ENCODE results near the gene LRRN4.
"Not testable (repeated sequence)": the region's sequence is repeated elsewhere in the genome, so short reads cannot be mapped to it uniquely, and the experiment has no call there.

Gene LRRN4

DNA sequence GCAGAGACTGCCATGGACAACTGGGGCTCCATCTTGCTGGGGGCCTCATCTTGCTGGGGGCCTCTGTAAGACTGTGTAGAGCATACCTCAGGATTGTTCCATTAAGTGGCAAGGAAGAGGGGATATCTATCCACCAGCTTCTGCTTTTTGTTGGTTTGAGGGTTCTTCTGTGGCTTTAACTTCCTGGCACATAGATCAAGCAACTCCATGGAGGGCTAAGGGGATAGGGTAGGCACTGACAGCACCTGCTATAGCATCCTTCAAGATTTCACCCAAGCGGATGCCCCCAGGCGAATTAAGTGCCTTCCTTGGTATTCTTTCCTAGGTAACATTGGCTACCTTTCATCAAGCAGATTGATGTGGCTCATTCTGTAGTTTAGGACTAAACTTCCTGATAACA is 3.8 kb upstream of the LRRN4 start:
- Mint-ChIP-seq H3K4me1 (peaks cover 71% of the 10 kb centered on the region), H3K27ac (peak overlapping the region; percentile 82), H3K9me3 (no peaks in the 10 kb centered on the region), H3K36me3 (ENCODE audit: low read depth) (no peaks in the 10 kb centered on the region), H3K4me3 (peak overlapping the region; percentile 33), H3K27me3 (ENCODE audit: low read depth, poor library complexity) (peaks cover 9% of the 10 kb centered on the region)
- TF ChIP-seq CTCF (IDR thresholded peaks at IDR 0.05) = no peak
- no peak for DNase-seq

DNA sequence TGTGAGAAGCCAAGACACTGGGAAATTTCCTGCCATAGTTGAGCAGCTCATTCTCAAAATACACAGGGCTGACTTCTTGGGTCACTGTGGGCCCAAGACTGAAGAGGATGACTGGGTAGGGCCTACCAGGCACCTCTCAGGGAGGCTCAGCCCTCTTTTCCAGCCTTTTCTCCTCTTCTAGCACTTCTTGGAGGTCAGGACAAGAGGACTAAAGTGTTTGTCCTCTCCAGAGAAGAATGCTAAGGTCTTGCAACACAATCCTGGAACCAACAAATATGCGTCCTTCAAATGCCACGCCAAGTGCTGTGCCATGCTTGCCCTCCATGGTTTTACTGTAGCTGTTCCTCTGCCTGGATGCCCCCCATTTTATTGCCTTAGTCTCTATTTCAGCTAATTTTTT is 3.3 kb upstream of the LRRN4 start:
- DNase-seq = no peak
- H3K27me3 Mint-ChIP-seq (ENCODE audit: low read depth, poor library complexity) = peaks cover 12% of the 10 kb centered on the region
- H3K36me3 Mint-ChIP-seq (ENCODE audit: low read depth) = no peaks in the 10 kb centered on the region
- TF ChIP-seq CTCF (IDR thresholded peaks at IDR 0.05) = no peak
- peaks cover 69% of the 10 kb centered on the region for H3K4me1 Mint-ChIP-seq
- H3K4me3 Mint-ChIP-seq = no peak overlapping the region
- no peak overlapping the region for H3K27ac Mint-ChIP-seq
- no peaks in the 10 kb centered on the region for H3K9me3 Mint-ChIP-seq

GRCh38 chr20:6055981-6056569 is 2.2 kb upstream of the LRRN4 start:
- H3K27ac Mint-ChIP-seq = peak overlapping the region; percentile 58
- no peak for TF ChIP-seq CTCF (IDR thresholded peaks at IDR 0.05)
- H3K9me3 Mint-ChIP-seq = no peaks in the 10 kb centered on the region
- H3K27me3 Mint-ChIP-seq (ENCODE audit: low read depth, poor library complexity) = peaks cover 22% of the 10 kb centered on the region
- H3K4me3 Mint-ChIP-seq = no peak overlapping the region
- DNase-seq = no peak
- H3K4me1 Mint-ChIP-seq = peaks cover 71% of the 10 kb centered on the region
- H3K36me3 Mint-ChIP-seq (ENCODE audit: low read depth) = peaks cover 2% of the 10 kb centered on the region

DNA sequence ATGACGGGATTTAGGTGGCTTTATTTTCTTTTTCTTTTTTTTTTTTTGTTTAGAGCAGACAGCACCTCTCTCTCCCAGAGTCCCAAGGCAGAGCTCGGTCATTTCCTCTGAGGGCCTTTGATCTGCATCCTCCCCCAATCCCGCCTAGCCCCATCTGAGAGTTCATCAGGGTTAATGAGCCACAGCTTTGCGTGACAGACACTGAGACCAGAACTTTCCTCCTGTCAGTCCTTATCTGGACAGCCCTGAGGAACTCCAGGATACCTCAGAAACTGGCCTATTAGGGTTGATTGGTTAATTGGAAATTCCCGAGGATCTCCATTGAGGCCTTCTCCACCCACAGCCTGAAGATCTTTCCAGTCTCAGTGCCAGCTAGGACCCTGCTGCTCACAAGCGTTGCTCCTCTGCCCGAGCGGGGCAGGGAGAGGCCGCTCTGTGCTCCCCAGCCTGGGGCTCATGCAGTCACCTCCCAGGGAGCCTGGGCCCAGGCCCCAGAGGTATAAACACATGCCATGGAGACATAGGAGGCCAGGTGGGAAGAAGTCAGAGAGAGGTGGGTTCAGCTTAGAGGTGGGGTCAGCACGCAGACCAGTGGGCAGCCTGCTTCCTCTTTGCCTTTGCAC is 1.4 kb upstream of the LRRN4 start:
- no peak for TF ChIP-seq CTCF (IDR thresholded peaks at IDR 0.05)
- peak; percentile 34 for DNase-seq
- Mint-ChIP-seq H3K4me1 (peaks cover 79% of the 10 kb centered on the region), H3K27me3 (ENCODE audit: low read depth, poor library complexity) (peaks cover 30% of the 10 kb centered on the region), H3K9me3 (peaks cover 5% of the 10 kb centered on the region), H3K4me3 (peak overlapping the region; percentile 9), H3K36me3 (ENCODE audit: low read depth) (peaks cover 10% of the 10 kb centered on the region), H3K27ac (peak overlapping the region; percentile 58)

DNA sequence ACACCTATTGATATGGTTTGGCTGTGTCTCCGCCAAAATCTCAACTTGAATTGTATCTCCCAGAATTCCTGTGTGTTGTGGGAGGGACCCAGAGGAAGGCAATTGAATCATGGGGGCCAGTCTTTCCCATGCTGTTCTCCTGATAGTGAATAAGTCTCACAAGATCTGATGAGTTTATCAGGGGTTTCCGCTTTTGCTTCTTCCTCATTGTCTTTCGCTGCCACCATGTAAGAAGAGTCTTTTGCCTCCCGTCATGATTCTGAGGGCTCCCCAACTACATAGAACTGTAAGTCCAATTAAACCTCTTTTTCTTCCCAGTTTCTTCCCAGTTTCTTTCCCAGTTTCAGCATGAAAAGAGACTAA is 810 bp upstream of the LRRN4 start:
- Mint-ChIP-seq H3K4me1 (peaks cover 80% of the 10 kb centered on the region), H3K27ac (peak overlapping the region; percentile 58), H3K36me3 (ENCODE audit: low read depth) (peaks cover 16% of the 10 kb centered on the region), H3K27me3 (ENCODE audit: low read depth, poor library complexity) (peaks cover 36% of the 10 kb centered on the region), H3K4me3 (peak overlapping the region; percentile 9)
- not testable (repeated sequence) for H3K9me3 Mint-ChIP-seq, DNase-seq

- DNase-seq = no peak
- H3K4me1 Mint-ChIP-seq = peaks cover 67% of the 10 kb centered on the region
- H3K27ac Mint-ChIP-seq = peak overlapping the region; percentile 98
- peaks cover 31% of the 10 kb centered on the region for H3K36me3 Mint-ChIP-seq (ENCODE audit: low read depth)
- H3K9me3 Mint-ChIP-seq = peaks cover 5% of the 10 kb centered on the region
- peaks cover 44% of the 10 kb centered on the region for H3K27me3 Mint-ChIP-seq (ENCODE audit: low read depth, poor library complexity)
- H3K4me3 Mint-ChIP-seq = peak overlapping the region; percentile 87
- no peak for TF ChIP-seq CTCF (IDR thresholded peaks at IDR 0.05)
Observed at GRCh38 chr20:6053064-6053775, 640 bp downstream of the LRRN4 start.
